ENCODE data around the gene HEATR5A. TPM values are rescaled to one million over a fixed set of nuclear protein-coding genes. Genes with fewer than 3 reads are reported as not detected.

Gene HEATR5A
- total and polyA plus RNA-seq, 2 of the 13 experiments (the other 11 are each of a cell fraction or from before 2014, with no cell fraction given) = 36.4 to 105 TPM

DNA sequence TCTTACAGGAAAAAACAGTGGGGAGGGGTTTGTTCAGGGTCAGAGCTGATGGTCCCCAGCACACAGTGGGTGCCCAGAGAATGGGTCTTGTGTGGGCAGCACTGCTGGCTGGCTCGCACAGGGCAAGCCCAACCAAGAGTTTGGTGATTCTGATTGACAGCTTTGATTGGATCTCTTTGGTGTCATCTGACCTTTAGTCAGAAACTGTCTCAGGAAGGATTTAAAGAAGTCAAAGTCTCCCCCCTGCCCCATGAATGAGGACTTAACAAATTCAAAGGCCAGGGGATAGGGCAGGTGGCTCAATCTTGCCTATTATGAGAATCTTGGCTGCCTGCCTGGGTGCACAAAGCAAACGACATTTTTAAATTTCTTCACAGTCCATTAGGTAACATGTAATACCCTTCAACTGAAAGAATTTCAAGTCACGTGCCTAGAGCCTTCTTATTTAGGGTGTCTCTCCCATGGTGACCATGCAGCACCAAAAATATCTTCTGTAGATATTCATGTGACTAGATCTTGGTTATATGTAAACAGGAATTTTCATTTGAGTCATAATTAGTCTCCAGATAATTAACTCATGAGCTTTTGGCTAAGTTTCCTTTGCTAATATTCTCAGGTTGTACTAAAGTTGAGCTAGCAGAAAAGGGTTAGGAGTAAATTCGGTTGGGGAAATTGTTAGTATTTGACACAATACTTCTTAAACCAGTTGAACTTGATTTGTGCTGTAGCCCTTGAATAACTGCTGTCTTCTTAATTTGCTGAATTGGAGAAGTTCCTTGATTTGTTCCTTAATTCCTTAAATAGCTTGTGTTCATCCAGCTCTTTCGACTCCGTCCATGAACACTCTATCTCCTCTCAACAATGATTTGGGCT lies 158.3 kb downstream of the HEATR5A start (continued):
- TF ChIP-seq CTCF (CRISPR knock-in tag; IDR thresholded peaks at IDR 0.05) (no peak), ZNF574 (CRISPR knock-in tag; IDR thresholded peaks at IDR 0.05) (peak; percentile 71; the same call in 1 of the 2 replicates), MNT (IDR thresholded peaks at IDR 0.05) (no peak), TEAD3 (CRISPR knock-in tag; optimal IDR thresholded peaks at IDR 0.05; ENCODE audit: borderline replicate concordance) (peak; percentile 87), ATM (IDR thresholded peaks at IDR 0.05; ENCODE audit: borderline replicate concordance) (no peak), RBFOX2 (IDR thresholded peaks at IDR 0.05; ENCODE audit: low read depth, low read length) (no peak; the same call in 1 of the 2 replicates), ZBTB7A (CRISPR knock-in tag; IDR thresholded peaks at IDR 0.05) (no peak), MTA1 (CRISPR knock-in tag; IDR thresholded peaks at IDR 0.05; ENCODE audit: borderline replicate concordance) (peak; percentile 92), EED (CRISPR knock-in tag; IDR thresholded peaks at IDR 0.05) (no peak), NFYC (CRISPR knock-in tag; IDR thresholded peaks at IDR 0.05) (peak; percentile 46; the same call in 1 of the 2 replicates), ZNF225 (CRISPR knock-in tag; IDR thresholded peaks at IDR 0.05) (no peak), ZFP62 (CRISPR knock-in tag; IDR thresholded peaks at IDR 0.05) (no peak), ZNF513 (CRISPR knock-in tag; conservative IDR thresholded peaks at IDR 0.05) (no peak), FOXK1 (CRISPR knock-in tag; IDR thresholded peaks at IDR 0.05; ENCODE audit: borderline replicate concordance, low read depth) (no peak)
- TF ChIP-seq, protein P1, sequence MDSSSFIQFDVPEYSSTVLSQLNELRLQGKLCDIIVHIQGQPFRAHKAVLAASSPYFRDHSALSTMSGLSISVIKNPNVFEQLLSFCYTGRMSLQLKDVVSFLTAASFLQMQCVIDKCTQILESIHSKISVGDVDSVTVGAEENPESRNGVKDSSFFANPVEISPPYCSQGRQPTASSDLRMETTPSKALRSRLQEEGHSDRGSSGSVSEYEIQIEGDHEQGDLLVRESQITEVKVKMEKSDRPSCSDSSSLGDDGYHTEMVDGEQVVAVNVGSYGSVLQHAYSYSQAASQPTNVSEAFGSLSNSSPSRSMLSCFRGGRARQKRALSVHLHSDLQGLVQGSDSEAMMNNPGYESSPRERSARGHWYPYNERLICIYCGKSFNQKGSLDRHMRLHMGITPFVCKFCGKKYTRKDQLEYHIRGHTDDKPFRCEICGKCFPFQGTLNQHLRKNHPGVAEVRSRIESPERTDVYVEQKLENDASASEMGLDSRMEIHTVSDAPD (CRISPR knock-in tag; IDR thresholded peaks at IDR 0.05) = peak; percentile 98
- TF ChIP-seq, protein P2, sequence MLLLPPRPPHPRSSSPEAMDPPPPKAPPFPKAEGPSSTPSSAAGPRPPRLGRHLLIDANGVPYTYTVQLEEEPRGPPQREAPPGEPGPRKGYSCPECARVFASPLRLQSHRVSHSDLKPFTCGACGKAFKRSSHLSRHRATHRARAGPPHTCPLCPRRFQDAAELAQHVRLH (CRISPR knock-in tag; IDR thresholded peaks at IDR 0.05; ENCODE audit: borderline replicate concordance, low read depth) = peak; percentile 64; the same call in 1 of the 2 replicates
- TF ChIP-seq, protein P3, sequence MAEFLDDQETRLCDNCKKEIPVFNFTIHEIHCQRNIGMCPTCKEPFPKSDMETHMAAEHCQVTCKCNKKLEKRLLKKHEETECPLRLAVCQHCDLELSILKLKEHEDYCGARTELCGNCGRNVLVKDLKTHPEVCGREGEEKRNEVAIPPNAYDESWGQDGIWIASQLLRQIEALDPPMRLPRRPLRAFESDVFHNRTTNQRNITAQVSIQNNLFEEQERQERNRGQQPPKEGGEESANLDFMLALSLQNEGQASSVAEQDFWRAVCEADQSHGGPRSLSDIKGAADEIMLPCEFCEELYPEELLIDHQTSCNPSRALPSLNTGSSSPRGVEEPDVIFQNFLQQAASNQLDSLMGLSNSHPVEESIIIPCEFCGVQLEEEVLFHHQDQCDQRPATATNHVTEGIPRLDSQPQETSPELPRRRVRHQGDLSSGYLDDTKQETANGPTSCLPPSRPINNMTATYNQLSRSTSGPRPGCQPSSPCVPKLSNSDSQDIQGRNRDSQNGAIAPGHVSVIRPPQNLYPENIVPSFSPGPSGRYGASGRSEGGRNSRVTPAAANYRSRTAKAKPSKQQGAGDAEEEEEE (CRISPR knock-in tag; IDR thresholded peaks at IDR 0.05; ENCODE audit: borderline replicate concordance) = no peak; the same call in 1 of the 2 replicates
